GM19463 (cell line): Measurements from ENCODE around the gene GCSAM.

Experiments
- ATAC-seq: cut with Tn5 transposase; IDR thresholded peaks from one replicate; pipeline ENCODE4 v1.9.1; 2021; ENCODE audit warnings: mild to moderate bottlenecking, moderate library complexity; ENCODE audit not compliant: unreplicated experiment

The GCSAM gene, protein sequence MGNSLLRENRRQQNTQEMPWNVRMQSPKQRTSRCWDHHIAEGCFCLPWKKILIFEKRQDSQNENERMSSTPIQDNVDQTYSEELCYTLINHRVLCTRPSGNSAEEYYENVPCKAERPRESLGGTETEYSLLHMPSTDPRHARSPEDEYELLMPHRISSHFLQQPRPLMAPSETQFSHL

DNA sequence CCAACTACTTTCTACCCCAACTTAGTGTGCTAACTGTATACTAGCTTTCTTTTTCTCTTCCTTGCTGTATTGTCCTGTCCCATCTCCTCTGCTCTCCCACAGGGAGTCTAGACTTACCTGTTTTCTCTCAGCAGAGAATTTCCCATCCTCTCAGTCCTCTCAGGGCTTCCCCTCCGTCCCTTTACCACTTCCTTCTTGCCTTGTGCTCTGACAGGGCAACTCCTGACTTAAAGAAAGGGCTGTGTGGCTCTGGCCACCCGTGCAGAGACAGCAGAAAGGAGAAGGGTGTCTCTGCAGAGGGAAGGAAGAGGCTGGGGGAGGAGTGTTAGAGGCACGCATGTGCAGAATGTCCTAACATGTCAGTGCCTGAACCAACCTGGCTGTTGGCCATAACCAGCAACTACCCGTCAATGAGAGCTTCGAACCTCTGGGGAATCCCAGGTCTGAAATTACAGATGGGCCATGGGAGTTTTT lies at the start of gene GCSAM:
TSS of gene GCSAM (minus strand) at position 274 of the 474 bp plus-strand sequence. CDS start at position 146, 128 bp downstream.
- ATAC-seq: peak; percentile 76

DNA sequence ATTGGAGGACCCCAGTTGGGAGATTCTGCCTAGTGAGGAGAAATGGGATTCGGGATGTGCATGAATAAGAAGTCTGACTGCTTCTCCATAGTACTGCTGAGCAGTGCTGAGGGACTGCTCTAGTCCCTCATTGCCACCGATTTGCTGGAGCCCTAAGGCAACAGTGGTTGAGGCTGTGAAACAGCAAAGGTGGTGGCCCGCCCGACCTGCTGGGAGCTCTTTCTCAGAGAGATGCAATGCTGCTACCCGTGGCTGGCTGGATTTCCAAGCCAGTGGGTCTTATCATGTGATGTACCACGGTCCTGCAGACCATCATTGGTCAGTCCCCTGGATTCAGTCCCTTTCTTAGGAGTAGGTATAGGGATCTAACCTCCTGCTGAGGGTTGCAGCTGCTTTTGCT lies 42.6 kb upstream of the GCSAM start:
- no peak for ATAC-seq

DNA sequence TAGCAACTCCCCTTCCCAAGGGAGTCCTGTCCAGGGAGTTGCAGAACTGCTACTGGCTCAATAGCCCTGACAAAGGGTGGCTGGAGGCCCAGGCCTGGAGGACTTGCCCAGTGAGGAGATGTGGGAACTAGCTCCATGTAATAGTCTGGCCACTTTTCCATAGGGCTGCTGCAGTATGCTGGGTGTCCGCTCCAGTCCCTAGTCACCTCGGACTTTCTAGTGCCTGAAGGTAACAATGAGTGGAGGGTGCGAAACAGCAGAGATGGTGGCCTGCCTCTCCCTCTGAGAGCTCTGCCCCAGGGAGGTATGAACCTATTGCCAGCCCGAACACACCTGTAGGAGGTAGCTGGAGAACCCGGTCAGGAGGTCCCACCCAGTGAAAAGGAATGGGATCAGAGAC lies 42.0 kb upstream of the GCSAM start:
- ATAC-seq: no peak

DNA sequence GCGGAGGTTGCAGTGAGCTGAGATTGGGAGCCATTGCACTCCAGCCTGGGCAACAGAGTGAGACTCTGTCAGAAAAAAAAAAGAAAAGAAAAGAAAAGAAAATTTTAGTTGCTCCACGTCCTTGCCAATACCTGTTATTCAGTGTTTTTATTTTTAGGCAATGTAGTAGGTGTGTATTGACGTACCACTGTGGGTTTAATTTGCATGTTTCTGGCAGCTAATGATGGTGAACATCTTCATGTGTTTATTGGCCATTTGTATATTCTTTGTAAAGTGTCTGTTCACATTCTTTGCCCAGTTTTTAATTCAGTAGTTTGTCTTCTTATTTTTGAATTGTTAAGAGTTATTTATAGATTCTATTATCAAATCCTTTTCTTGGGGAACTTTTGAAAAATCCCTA lies 38.1 kb upstream of the GCSAM start:
- ATAC-seq: no peak

DNA sequence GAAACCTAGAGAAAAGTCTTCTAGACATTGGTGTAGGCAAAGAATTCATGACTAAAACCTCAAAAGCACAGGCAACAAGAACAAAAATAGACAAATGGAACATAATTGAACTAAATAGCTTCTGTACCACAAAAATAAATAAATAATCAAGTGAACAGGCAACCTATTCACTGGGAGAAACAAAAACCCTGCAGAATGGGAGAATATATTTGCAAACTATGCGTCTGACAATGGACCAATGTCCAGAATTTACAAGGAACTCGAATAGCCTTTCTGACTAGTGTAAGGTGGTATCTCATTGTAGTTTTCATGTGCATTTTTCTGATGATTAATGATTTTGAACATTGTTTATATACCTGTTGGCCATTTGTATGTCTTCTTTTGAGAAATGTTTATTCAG lies 37.0 kb upstream of the GCSAM start:
- ATAC-seq: no peak

DNA sequence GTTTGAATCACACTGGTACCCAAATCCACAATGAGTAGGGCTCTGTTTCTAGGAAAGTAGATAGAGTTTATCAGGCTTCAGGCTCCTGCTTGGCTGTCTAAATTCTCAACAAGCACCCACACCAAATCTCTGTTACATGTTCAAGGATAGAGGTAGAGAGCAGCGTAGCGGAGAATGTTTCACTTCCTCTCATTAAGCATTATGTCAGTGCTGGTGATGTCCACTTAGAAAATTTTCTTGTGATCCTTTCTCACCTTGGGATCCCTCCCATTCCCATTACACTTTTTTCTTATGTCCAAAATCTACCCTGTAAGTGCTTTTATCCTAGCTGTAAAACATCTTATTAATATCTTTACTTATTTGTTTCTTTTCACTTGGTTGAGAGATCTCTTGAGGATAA lies 34.7 kb upstream of the GCSAM start:
- ATAC-seq: no peak

DNA sequence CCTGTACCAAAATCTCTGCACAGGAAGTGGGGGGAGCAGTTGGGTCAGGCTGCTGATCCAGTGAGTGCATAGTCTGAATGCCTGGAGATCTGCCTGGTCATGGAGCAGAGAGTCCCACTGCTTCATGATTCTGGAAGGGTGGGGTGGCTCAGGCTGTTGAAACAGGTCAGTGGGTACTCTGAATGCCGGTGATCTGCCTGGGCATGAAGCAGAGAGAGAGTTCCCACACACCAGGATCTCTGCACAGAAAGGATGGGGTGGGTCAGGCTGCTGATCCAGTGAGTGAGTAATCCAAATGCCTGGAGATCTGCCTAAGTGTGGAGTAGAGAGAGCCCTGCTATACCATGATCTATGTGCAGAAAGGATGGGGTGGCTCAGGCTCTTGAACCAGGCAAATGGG lies 16.1 kb upstream of the GCSAM start:
- no peak for ATAC-seq

DNA sequence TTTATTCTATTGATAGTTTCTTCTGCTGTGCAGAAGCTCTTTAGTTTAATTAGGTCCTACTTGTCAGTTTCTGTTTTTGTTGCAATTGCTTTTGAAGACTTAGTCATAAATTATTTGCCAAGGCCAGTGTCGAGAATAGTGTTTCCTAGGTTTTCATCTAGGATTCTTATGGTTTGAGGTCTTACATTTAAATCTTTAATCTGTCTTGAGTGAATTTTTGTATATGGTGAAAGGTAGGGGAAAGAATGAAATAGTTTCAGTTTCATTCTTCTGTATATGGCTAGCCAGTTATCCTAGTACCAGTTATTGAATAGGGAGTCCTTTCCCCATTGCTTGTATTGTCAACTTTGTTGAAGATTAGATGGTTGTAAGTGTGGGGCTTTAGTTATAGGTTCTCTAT lies 10.6 kb upstream of the GCSAM start:
- ATAC-seq: no peak

DNA sequence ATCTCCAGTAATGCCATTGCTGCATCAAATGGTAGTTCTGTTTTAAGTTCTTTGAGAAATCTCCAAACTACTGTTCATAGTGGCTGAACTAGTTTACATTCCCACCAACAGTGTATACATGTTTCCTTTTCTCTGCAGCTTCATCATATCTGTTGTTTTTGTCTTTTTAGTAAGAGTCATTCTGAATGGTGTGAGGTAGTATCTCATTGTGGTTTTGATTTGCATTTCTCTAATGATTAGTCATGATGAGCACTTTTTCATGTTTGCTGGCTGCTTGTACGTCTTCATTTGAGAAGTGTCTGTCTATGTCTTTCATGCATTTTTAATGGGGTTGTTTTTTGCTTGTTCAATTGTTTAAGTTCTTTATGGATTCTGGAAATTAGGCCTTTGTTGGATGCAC lies 10.2 kb upstream of the GCSAM start:
- peak; percentile 62 for ATAC-seq

DNA sequence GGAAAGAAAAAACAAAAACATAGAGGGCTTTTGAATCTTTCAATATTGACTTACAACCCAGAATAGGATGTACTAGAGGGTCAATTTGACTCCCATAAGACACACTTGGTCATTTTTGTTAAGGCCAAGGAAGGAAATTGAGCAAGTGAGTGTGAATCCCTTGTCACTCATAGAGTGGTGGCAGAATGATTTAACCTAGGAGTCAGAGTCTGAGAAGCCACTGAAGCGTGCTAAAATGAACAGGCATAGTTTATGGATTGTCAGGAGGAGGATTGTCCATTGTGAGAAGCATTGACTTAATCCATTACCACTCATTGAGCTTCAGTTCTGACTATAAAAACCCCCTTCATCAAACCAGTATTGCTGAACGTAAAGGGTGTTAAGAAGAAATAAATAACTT lies 8.2 kb upstream of the GCSAM start:
- ATAC-seq: no peak

DNA sequence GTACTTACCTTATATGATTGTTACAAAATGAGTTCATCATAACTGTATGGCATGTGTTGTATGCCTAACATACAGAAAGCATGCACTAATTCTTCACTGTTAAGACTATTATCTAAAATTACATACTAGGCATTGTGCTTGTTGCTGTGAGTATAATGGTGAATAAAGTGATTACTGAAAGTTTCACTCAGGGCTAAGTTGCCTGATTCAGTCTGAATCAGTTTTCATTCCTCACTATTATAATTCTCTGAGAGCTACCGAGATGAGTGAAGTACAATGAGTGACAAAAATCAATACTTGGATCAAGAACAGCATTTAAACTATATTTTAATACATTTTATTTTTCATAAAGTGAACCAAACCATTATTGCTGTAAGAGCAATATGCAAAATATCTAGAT lies 7.5 kb upstream of the GCSAM start:
- ATAC-seq: no peak

DNA sequence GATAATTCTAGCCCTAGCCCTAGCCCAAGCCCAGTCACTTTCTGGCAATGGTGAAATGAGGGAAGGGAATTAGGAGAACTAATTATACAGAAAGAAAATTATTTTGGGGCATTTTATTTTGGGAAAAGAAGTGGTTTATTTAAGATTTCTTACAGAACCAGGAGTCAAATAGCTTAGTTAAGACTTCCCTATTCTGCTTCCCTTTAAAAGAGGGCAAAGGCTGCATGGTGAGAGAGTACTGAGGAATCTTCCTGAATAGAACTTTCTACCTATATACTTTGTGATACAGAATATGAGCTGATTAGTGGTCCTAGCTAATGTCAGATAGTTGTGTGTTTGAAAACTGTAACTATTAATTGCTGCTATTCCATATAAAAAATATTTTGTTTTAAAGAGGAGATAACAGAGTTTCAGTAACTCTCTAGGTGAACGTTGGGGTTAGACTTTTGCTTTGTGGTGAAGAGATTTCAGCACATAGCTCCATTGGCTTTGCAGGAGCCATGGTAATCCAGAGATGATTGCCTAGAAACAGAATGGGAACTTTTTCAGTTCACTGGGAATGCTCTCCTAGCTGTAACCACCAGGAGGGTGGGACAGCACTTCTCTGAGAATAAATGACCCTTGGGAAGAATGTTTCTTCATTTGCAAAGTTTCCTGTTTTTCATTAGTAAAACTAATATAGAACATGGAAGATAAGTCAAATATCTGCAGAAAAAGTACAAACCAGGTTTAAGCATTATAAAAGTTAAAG lies 5.3 kb upstream of the GCSAM start:
- no peak for ATAC-seq

DNA sequence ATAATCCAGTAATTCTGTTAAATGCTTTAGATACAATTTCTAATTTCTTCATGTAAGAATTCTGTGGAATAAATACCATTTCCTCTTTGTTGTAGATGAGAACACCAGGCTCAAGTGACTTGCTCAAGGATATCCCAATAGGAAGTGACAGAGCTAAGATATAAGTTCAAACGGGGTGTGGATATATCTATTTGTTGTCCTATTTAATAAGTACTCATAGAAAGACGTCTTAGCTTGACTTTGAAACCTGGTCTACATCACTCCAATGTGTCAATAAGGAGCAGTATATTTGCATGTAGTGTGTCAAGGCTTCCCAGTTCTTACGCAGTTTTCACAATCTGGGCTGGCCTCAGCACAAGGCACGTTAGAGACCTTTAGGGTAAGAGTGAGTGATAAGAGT lies 4.7 kb upstream of the GCSAM start:
- ATAC-seq: no peak

DNA sequence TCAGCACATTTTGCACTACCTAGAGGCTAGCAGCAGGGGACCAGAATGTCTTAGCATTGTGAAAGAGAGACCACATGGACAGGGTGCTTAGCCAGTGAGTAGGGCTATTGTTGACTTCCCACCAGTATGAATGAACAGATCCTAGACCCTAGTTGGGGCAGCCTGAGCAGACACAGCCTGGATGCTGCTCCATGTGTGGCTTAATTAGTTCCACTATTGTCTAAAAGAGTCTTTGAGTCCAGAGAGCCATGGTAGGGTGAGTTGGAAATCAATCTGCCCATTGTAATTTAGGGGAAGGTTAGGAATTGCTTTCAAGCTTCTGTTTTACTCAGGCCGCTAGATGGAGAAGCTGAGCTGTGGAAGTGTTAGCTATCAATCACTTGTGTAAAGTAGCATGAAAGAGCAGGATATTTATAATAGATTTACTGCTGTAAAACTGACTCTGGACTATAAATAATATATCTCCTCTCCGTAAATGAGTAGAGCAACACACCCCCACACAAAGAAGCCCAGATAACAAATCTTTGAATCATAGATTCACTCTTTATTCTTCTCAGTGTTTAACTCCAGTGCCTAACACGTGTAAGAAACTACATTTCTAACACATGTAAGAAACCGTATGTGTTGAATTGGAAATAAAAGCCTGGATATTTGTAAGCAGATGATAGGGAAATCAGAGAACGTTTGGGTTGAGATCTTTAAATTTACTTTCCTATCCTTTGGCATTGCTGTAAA lies 4.1 kb upstream of the GCSAM start:
- peak; percentile 18 for ATAC-seq

DNA sequence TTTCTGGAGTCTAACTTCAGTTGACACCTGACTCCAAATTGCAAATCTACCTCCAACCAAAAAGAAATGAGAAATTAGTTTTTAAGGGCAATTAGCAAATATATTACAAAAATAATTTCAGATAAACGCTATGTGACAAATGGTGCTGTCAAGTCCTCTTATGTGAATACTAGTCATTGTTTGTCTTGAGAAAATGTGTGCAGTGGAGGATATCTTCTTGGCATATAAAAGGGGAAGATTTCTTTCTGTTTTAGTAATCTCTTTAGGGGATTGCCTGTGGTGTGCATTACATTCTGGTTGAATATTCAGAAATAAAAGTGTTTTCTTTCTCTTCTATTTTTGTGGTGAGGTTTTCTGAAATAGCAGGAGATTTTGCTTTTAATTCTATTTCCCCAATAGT lies 3.0 kb upstream of the GCSAM start:
- no peak for ATAC-seq

DNA sequence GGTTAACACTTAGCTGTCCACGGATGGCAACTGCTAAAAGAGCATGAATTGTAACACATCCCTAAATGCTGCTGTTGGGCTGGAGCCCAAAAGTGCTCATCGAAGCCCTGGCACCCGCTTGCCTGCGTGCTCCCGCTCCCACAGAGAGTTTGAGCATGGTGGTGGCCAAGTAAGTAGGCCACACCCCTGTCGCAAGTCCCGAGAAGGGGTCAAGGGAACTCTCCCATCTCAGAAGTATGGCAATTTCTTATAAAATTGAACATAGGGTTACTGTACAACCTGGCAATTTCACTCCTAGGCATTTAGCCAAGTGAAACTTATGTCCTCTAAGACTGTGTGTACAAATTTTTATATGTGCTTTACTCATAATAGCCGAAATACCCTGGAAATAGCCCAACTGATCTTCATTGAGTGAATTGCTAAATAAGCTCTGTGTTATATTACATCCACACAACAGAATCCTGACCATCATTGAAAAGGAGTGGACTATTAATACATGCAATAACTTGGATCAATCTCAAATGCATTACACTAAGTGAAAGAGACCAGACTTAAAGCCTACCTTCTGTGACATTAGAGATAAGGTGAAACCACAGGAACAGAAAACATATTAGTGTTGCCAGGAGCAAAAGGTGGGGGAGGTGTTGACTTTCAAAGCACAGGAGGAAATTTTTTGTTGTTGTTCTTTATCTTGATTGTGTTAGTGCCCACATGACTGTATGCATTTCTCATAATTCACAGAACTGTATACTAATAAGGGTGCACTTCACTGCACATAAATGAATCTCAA lies 1.5 kb upstream of the GCSAM start:
- ATAC-seq: no peak

DNA sequence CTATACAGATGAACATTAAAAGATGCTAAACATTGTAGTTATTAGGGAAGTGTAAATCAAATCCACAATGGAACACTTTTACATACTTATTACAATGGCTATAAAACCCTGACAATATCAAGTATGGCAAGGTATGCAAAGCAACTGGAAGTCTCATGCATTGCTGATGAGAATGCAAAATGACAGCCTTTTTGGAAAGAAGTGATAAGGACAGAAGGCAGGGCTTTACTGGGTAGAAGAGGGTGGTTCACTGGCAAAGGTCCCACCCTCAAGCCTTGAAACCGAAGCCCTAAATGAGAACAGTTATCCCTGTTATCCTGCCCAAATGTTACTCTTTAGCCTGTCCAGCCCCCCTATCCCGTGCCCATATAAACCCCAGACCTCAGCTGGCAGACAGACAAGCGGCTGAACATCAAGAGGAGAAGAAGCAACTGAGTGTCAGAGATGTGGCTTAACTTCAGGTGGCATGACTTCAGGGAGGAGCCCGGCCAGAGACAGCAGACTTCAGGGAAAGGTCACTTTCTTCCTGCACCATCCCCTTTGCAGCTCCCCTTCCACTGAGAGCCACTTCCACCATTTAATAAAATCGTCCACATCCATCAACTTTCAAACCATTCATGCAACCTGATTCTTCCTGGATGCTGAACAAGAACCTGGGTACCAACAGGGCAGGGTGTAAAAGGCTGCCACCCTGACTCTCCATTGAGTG lies 732 bp upstream of the GCSAM start:
- no peak for ATAC-seq

DNA sequence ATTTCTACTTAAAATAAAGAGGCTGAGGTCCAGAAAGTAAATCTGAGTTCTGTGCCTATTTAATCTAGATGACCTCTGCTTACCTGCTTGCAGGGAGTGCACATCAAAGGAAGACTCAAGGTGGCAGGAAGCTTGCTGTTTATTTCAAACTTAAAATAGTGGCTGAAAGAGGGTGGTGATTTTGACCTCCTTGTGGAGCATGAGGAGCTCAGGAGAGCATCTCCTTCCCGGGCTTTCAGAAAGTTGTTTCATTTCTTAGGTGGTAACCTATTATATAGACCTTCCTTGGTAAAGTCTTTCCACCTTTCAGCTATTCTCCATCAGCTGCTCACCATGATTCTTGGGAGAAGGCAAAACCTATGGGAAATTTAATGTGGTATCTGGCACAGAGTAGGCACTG lies 494 bp downstream of the GCSAM start:
- ATAC-seq: no peak

DNA sequence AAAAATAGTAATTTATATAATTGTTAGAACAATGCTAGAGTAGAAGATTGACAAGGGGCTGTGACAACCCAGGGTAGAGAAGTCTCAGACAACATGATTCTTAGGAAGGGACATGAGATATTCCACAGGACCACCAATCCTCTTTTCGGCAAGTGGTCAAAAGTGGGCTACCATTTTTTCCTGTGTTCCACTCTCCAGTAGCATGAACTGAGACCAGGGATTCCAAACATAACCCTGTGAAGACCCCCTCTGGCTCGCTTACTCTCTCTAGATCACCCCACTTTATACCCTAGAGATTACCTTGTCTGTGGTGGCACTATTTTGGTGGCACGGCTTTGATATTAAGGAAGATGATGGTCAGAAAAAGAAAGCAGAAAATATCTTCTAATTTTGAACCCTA lies 960 bp downstream of the GCSAM start:
- ATAC-seq: no peak

DNA sequence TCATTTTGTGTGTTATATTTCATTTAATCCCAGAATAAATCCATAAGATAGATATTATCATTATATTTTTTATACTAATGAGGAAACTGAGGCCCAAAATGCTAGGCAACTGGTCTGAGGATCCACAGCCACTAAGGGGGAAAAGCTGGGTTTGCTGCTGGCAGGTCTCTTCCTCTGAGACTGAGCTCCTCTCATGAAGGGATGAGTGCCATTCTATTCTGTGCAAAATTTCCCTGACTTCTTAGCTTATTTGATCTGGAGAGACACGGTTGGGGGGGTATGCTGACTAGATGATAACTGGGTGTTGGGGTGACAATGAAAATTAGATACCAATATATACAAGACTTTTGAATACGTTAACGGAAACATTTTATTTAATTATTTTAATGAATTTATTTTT lies 1.9 kb downstream of the GCSAM start:
- ATAC-seq: no peak

DNA sequence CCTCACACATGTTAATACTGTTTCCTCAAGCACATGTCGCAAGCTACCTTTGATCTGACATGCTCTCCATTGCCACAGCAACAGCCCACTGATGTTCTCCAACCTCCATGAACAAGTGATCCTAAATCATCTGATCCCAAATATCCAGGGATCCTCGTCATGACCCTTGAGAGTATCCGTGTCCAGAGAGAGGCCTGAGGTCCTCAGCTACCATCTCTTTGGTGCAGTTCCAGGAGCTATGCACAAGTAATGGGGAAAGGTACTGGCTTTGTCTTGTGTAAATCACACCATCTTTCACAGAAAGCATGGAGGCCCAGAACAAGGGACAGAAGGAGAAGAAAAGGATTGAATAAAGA lies 2.4 kb downstream of the GCSAM start:
- no peak for ATAC-seq
